Left renal pelvis (tissue), 4 donors: ENCODE results near the gene P2RY6. TPM values are rescaled to one million over a fixed set of nuclear protein-coding genes. Genes with fewer than 3 reads are reported as not detected.
"Not testable (repeated sequence)": the region's sequence is repeated elsewhere in the genome, so short reads cannot be mapped to it uniquely, and the experiment has no call there.

Experiments used
- DNase-seq, 4 donors: peaks; one replicate each; pipeline ENCODE4 v3.0.0-alpha.2; 2013; ENCODE audit warnings: low read depth in 4 of 4, low spot score in 3 of 4
- polyA plus RNA-seq, 4 donors: library from polyadenylated mRNA; unstranded; fragments of 120-200 nt; gene quantifications; one replicate each; pipeline ENCODE4 v1.2.1, GENCODE V29; 2013; ENCODE audit not compliant: insufficient read length in 4 of 4

The P2RY6 gene
- polyA plus RNA-seq, 4 donors = 0.68 to 1.3 (median 1.0) TPM

GRCh38 chr11:73274191-73274590 is 2.1 kb downstream of the P2RY6 start:
- DNase-seq = not testable (repeated sequence)

DNA sequence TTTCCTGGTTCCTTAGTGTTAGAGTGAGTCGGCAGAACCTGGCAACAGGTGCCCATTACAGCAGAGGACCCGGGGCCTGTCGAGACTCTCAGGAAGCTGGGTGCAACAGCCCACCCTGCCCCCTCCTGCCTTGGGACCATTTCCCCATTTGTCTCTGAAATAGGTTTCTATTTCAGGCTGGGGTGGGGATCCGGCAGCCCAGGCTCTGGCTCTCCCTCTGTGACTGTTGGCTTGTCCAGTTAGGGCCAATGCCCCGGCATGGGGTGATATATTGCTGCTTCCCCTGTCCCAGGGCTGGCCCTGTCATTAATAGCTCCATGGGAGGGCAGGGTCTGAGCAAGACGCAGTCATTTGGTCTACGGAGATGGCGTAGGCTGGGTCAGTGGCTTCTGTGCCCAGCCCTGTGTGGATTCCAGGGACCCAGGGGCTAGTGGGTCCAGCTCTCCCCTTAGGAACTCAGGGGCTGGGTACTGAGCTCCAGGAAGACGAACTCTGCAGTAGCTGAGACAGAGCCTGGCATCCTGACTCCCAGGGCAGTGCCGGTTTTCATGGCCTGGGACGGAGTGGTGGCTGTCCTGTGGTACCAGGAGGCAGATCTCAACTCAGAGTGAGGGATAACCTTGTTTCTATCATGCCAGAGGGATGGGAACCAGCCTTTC is 2.7 kb downstream of the P2RY6 start:
- no peak for DNase-seq

DNA sequence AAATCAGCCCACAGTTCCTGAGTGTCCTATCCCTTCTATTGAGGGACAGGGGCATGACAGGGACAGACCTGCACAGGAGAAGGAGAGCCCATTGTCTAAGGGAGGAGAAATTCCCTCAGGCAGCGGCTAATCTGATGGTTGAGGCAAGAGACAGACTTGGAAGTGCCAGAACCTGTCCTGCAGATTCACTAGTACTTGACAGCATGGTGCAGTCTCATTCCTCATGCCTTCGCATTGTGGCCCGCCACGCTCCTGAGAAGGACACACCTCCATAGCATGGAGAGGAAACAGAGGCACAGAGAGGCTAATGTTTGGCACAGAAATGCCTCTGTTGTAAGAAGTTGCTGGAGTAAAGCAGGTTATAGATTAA is 3.2 kb downstream of the P2RY6 start:
- no peak for DNase-seq

- DNase-seq = no peak
Measured at GRCh38 chr11:73277467-73277866, 5.3 kb downstream of the P2RY6 start.

DNA sequence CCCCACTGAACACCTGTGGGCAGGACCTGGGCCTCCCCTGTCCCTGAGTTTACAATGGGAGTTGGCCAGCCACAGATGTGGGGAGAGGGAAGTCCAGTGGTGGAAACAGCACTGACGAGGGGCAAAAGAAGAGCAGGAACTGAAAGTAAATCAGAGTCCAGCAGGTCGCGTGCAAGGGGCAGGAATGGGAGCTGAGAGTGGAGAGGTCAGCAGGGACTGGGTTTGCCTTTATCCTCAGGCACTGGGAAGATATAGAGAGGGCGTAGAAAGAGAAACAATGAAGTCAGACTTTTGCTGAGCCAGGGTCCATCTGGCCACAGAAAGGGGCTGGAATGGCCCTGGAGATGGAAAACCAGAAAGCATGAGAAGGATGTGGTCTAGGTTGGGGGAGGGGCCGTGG is 8.5 kb downstream of the P2RY6 start:
- DNase-seq = no peak

GRCh38 chr11:73281201-73281741 is 9.1 kb downstream of the P2RY6 start:
- no peak for DNase-seq

GRCh38 chr11:73281796-73282660 is 9.9 kb downstream of the P2RY6 start:
- no peak for DNase-seq

- DNase-seq = no peak
Measured at GRCh38 chr11:73283276-73284000, 11.3 kb downstream of the P2RY6 start.

DNA sequence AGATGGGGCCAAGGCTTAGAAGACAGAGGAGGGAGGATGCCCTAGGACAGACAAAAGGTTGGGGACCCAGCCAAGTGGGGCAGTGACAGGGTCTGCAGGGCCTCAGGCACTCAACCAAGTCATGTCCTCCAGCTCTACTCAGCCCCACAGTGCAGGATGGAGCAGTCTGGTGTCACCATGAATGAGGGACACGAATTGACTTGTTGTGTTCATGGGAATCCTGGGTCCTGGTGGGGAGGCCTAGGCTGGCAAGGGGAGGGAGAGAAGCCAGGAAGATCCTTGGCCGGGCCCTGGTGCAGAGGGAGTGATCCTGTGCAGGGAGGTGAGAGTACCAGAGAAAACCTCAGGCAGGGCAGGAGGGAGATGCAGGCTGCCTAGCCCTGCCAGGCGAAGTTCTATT is 12.0 kb downstream of the P2RY6 start:
- no peak for DNase-seq

- no peak for DNase-seq
Measured at GRCh38 chr11:73285721-73286120, 13.6 kb downstream of the P2RY6 start.

GRCh38 chr11:73286240-73286810 is 14.2 kb downstream of the P2RY6 start:
- no peak for DNase-seq

GRCh38 chr11:73287400-73288101 is 15.4 kb downstream of the P2RY6 start:
- no peak for DNase-seq

- no peak for DNase-seq
Measured at GRCh38 chr11:73288192-73288872, 16.2 kb downstream of the P2RY6 start.

- DNase-seq = peak; percentile 29 to 46 (median 42)
Measured at GRCh38 chr11:73288873-73289707, 17.0 kb downstream of the P2RY6 start.

DNA sequence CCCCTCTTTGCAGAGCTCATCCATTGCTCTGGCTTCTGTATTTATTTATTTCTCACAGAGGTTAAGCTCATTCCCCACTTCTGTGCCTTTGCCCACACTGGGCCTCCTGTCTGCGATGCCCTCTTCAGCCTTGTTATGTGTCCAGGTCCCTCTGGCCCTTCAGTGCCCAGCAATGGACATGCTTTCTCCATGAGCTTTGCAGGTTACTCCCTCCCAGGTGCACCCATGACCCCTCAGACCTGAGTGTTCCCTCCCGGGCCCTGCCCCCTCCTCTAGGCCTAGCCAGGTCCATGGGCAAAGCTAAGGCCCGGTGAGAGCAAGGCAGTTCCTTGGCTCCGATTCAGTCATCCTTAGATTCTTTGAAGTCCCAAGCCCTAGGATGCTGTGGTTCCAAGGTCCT is 18.4 kb downstream of the P2RY6 start:
- DNase-seq = no peak

DNA sequence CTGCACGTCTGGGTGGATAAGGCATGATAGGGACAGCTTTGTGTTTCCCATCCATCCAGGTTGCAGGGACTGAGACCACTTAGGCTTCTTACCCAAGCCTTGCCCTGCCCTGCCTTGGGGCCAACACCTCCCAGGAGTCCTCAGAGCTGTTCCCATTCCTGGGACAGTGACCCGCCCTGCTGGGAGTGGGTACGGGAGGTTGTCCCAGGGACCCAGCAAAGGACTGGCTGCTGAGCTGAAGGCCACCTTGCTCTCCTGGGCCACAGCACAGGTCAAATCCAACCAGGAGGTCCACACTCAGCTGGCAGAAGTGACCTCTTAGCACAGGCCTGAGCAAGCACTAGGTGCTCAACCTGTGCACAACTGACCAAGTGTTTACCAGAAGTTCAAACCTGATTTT is 19.1 kb downstream of the P2RY6 start:
- no peak for DNase-seq

DNA sequence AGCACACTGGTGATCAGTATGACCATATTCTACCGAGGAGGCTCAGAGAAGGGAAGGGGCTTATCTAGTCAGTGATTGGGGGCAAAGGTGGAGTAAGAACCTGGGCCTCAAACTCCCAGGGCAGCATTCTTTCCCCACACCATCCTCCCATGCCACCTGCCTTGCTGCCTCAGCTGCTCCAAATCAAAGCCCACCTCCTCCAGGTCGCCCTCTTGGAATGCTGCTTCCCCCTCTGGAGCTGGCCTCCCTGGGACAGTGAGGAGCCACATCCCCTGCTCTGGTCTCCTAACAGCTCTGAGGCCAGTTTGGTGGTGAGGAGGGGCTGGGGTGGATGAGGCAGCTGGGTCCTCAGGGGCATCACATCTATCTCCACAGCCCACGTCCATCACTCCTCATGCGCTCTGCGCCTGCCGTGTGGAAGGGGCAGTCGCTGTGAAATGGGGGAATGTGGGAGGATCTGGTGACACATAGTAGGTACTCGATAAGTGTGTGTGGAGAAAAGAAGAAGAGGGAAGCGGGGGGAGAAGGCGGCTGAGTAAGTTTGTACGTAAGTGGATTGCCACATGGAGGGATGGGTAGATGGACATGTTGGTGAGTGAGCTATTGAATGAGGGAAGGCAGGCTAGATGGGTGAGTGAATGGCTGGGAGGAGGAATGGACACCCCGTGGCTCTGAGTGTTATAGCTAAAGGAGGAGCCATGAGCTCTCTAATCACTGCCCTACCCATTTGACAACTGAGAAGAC is 19.8 kb downstream of the P2RY6 start:
- no peak for DNase-seq

DNA sequence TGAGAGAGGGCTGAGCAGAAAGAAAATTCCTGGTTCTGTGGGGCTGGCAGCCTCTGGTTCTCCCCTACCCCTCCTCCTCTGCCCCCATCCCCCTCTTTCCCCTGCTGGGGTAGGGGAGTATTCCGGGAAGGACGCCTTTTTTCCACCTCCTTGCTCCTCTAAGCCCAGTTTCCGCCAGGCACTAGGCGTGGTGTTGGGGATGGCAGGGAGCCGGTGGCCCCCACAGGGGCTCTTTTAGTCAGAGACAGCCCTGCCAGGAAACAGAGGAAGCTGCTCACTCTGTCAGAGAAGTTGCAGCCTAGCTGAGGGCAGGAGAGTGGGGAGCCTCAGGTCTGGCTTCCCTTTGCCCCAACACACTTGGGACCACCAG is 20.4 kb downstream of the P2RY6 start:
- DNase-seq = no peak
